Endothelial cell of umbilical vein (primary cell): Measurements from ENCODE around the gene PRELID3B. TPM values are rescaled to one million over a fixed set of nuclear protein-coding genes. Genes with fewer than 3 reads are reported as not detected.

Experiments used
- BruUV-seq: library from RNA; stranded (reverse); fragments of 400-500 nt; replicated peaks from 2 replicates; lab custom pipeline; 2021; lab: Mats Ljungman, UMichigan
- CTCF ChIA-PET: fragments of 300-600, 350-600 bp; sonication (Branson Sonifier 250); formaldehyde crosslinking; loops from one replicate; lab custom pipeline; 2021; ENCODE audit warnings: antibody characterized with exemption, inconsistent platforms; lab: Charles Lee
- POLR2A ChIA-PET: fragments of 300-600, 350-600 bp; sonication (Branson Sonifier 250); formaldehyde crosslinking; loops from one replicate; lab custom pipeline; 2021; ENCODE audit warnings: antibody characterized with exemption, inconsistent platforms; lab: Charles Lee
- DNase-seq: peaks from one replicate; pipeline ENCODE4 v3.0.0-alpha.2; 2011; ENCODE audit warnings: low read depth, low spot score
- FAIRE-seq: peaks from 2 replicates; lab custom pipeline; 2011; peaks lifted over from hg19 to GRCh38; lab: Jason Lieb, UNC
- H2AFZ ChIP-seq: 2 replicates; pipeline ENCODE4 v1.6.0; 2012; ENCODE audit warnings: low read depth, low read length, control low read depth, inconsistent platforms
- H3K27ac ChIP-seq: 2 replicates; pipeline ENCODE4 v1.5.1; 2011; ENCODE audit warnings: low read depth, mild to moderate bottlenecking, control low read depth, low read length, moderate library complexity; ENCODE audit not compliant: insufficient read depth
- H3K27me3 ChIP-seq, 2 experiments: 2 replicates each; pipeline versions ENCODE4 v1.6.0 to v1.6.1; 2011; ENCODE audit warnings: low read length in 2 of 2, mixed read lengths in 1 of 2; ENCODE audit not compliant: control insufficient read depth in 2 of 2, insufficient read depth in 2 of 2
- H3K36me3 ChIP-seq, 2 experiments: 2 replicates in 1 of 2; 3 replicates in 1 of 2; pipeline ENCODE4 v1.5.1; 2011; ENCODE audit warnings: low read length in 2 of 2, mild to moderate bottlenecking in 1 of 2, moderate library complexity in 1 of 2; ENCODE audit not compliant: control insufficient read depth in 2 of 2, insufficient read depth in 2 of 2; ENCODE audit errors: extremely low read depth in 1 of 2
- H3K4me1 ChIP-seq: 3 replicates; pipeline ENCODE4 v1.5.1; 2011; ENCODE audit warnings: mild to moderate bottlenecking, low read length; ENCODE audit not compliant: control insufficient read depth, insufficient read depth; ENCODE audit errors: extremely low read depth
- H3K4me2 ChIP-seq: 2 replicates; pipeline ENCODE4 v1.6.1; 2011; ENCODE audit warnings: low read length, control low read depth, mixed read lengths; ENCODE audit not compliant: insufficient read depth
- H3K4me3 ChIP-seq, 3 experiments: fragments of 200-600 bp in 1 of 3; sonication (generic), shearing (Covaris generic) in 1 of 3; replicated peaks in 1 of 3; 2 replicates each; pipeline ENCODE4 v1.5.1; 2011 to 2016; ENCODE audit warnings: control low read depth in 3 of 3, low read length in 3 of 3, mild to moderate bottlenecking in 2 of 3, inconsistent platforms in 1 of 3, low read depth in 1 of 3, moderate library complexity in 1 of 3; ENCODE audit not compliant: insufficient read depth in 1 of 3
- H3K79me2 ChIP-seq: 2 replicates; pipeline ENCODE4 v1.6.0; 2012; ENCODE audit warnings: low read length, inconsistent platforms; ENCODE audit not compliant: control insufficient read depth, insufficient read depth
- H3K9ac ChIP-seq: replicated peaks from 2 replicates; pipeline ENCODE3; 2011; ENCODE audit warnings: low read length, control low read depth; ENCODE audit not compliant: insufficient read depth; ENCODE audit errors: extremely low read depth
- H3K9me1 ChIP-seq: replicated peaks from 3 replicates; pipeline ENCODE4 v1.6.0; 2011; ENCODE audit warnings: mild to moderate bottlenecking, low read length; ENCODE audit not compliant: control insufficient read depth, insufficient read depth; ENCODE audit errors: extremely low read depth
- H3K9me3 ChIP-seq: replicated peaks from 2 replicates; pipeline ENCODE4 v1.5.1; 2012; ENCODE audit warnings: low read length, inconsistent platforms; ENCODE audit not compliant: control insufficient read depth, insufficient read depth
- H4K20me1 ChIP-seq: replicated peaks from 2 replicates; pipeline ENCODE3; 2011; ENCODE audit warnings: mild to moderate bottlenecking, low read length; ENCODE audit not compliant: control insufficient read depth, insufficient read depth; ENCODE audit errors: extremely low read depth
- CTCF ChIP-seq, 2 donors: IDR thresholded peaks; 1 replicate in 1 of 2; 2 replicates in 1 of 2; pipeline ENCODE4 v1.5.1; 2011; ENCODE audit warnings: low read length in 2 of 2, mild to moderate bottlenecking in 2 of 2, moderate library complexity in 2 of 2, control low read depth in 1 of 2, inconsistent platforms in 1 of 2, low read depth in 1 of 2; ENCODE audit not compliant: insufficient read depth in 1 of 2; ENCODE audit errors: extremely low read depth in 1 of 2
- EZH2 ChIP-seq: IDR thresholded peaks from 2 replicates; pipeline ENCODE4 v1.6.1; 2012; ENCODE audit warnings: borderline replicate concordance, low read depth, mild to moderate bottlenecking, moderate library complexity, low read length, inconsistent platforms; ENCODE audit not compliant: severe bottlenecking
- FOS ChIP-seq: IDR thresholded peaks from 2 replicates; pipeline ENCODE4 v1.6.1; 2011; ENCODE audit warnings: mild to moderate bottlenecking, low read length, moderate library complexity, borderline replicate concordance; ENCODE audit not compliant: insufficient read depth
- GATA2 ChIP-seq: IDR thresholded peaks from 2 replicates; pipeline ENCODE4 v1.7.0; 2011; ENCODE audit warnings: low read depth, mild to moderate bottlenecking, moderate library complexity, mixed read lengths, low read length; ENCODE audit not compliant: insufficient read length, insufficient read depth
- JUN ChIP-seq: IDR thresholded peaks from 2 replicates; pipeline ENCODE4 v1.6.1; 2011; ENCODE audit warnings: borderline replicate concordance, low read depth; ENCODE audit not compliant: insufficient read length, insufficient read depth
- MAX ChIP-seq: IDR thresholded peaks from 2 replicates; pipeline ENCODE4 v1.6.1; 2011; ENCODE audit not compliant: insufficient read depth, insufficient read length
- MYC ChIP-seq: IDR thresholded peaks from one replicate; pipeline ENCODE4 v1.6.1; 2011; ENCODE audit warnings: mild to moderate bottlenecking, low read depth, low read length
- POLR2A ChIP-seq: IDR thresholded peaks from 2 replicates; pipeline ENCODE4 v1.6.1; 2012; ENCODE audit warnings: low read depth, mild to moderate bottlenecking, control low read depth, low read length
- POLR2AphosphoS5 ChIP-seq: IDR thresholded peaks from 2 replicates; pipeline ENCODE4 v1.6.1; 2012; ENCODE audit warnings: low read depth, mild to moderate bottlenecking, control low read depth, low read length, moderate library complexity; ENCODE audit not compliant: insufficient read depth
- dilution Hi-C: fragments of 300-500 bp; cut with MboI; formaldehyde crosslinking; loops from one replicate; pipeline ENCODE4 v1.15.0; 2019; ENCODE audit warnings: low sequenced_read_pairs; ENCODE audit not compliant: extremely low pct_ligation_motif_present
- intact Hi-C: fragments of 100-400 bp; cut with micrococcal nuclease; formaldehyde crosslinking; loops from one replicate; pipeline ENCODE4 v1.10.0; 2022
- polyA plus RNA-seq, 4 experiments: library from polyadenylated mRNA; depleted of rRNA in 3 of 4; stranded (reverse) in 3 of 4; unstranded in 1 of 4; fragments of >200 nt; gene quantifications; 2 replicates each; pipeline versions ENCODE4 v1.2.1 to v1.2.3, GENCODE V29; 2011 to 2012; ENCODE audit warnings: missing spikeins in 1 of 4
- total RNA-seq: library from RNA; stranded (reverse); gene quantifications from 2 replicates; pipeline ENCODE4 v1.2.3, GENCODE V29; 2021

The PRELID3B gene
- total and polyA plus RNA-seq, 2 donors (not counting 3 experiments of a cell fraction or from before 2014, with no cell fraction given): 14.9 to 57.2 TPM

GRCh38 chr20:59032713-59033059, 9.9 kb downstream of the PRELID3B start:
- CTCF ChIA-PET: interaction anchor here (0.8 to 2.2 kb wide), 16 partner anchors 8 to 189 kb away, joined by 3 to 10 read pairs (median 6); no protein-coding TSS in a partner anchor
- H3K9me3 ChIP-seq: no peaks in the 10 kb centered on the region
- H2AFZ ChIP-seq: peak overlapping the region; percentile 64
- H3K36me3 ChIP-seq: peaks cover 17 to 33% of the 10 kb centered on the region in 2 experiments
- H3K79me2 ChIP-seq: peaks cover 46% of the 10 kb centered on the region
- H3K9me1 ChIP-seq: no peaks in the 10 kb centered on the region
- peak overlapping the region; percentile 88 for H3K4me2 ChIP-seq
- no peaks in the 10 kb centered on the region for H4K20me1 ChIP-seq
- dilution Hi-C loops (no loop called here), intact Hi-C loops (loop anchor here (1.0 to 5.0 kb wide), 7 partner anchors 10 to 141 kb away; partner anchors contain the start of genes NELFCD and PRELID3B)
- H3K4me3 ChIP-seq: peak overlapping the region; percentile 63 to 76 (median 76)
- no peak for TF ChIP-seq POLR2AphosphoS5
- TF ChIP-seq MYC: no peak
- no peak for TF ChIP-seq CTCF (IDR thresholded peaks at IDR 0.05; ENCODE audit: extremely low read depth in 1 of 2, insufficient read depth in 1 of 2, low read depth in 1 of 2, low read length in 2 of 2)
- no peak for TF ChIP-seq JUN
- TF ChIP-seq EZH2: no peak
- TF ChIP-seq MAX: no peak
- TF ChIP-seq GATA2: no peak
- no peak for TF ChIP-seq FOS
- no peak for TF ChIP-seq POLR2A
- BruUV-seq: TSS peak; percentile 98
- FAIRE-seq (peak; percentile 50), DNase-seq (no peak)
- peak overlapping the region; percentile 79 for H3K27ac ChIP-seq
- H3K9ac ChIP-seq: peak overlapping the region; percentile 82
- H3K4me1 ChIP-seq: peaks cover 40% of the 10 kb centered on the region
- POLR2A ChIA-PET: interaction anchor here (0.8 to 1.5 kb wide), 9 partner anchors 8 to 144 kb away, joined by 3 to 13 read pairs (median 4); partner anchors contain the start of gene PRELID3B
- H3K27me3 ChIP-seq: no peaks in the 10 kb centered on the region
